ENCODE results near the gene GJD2. TPM values are rescaled to one million over a fixed set of nuclear protein-coding genes. Genes with fewer than 3 reads are reported as not detected.

GJD2 gene
- total and polyA plus RNA-seq, 2 of the 13 experiments (the other 11 are each of a cell fraction or from before 2014, with no cell fraction given) = not detected

GRCh38 chr15:34721802-34722438 is 32.9 kb downstream of the GJD2 start (continued):
- peak; percentile 14; the same call in 1 of the 2 replicates for TF ChIP-seq ZNF687 (CRISPR knock-in tag; IDR thresholded peaks at IDR 0.05)
- TF ChIP-seq IKZF5 (CRISPR knock-in tag; IDR thresholded peaks at IDR 0.05) = no peak
- TF ChIP-seq MIXL1 (CRISPR knock-in tag; IDR thresholded peaks at IDR 0.05) = no peak
- TF ChIP-seq ZNF414 (CRISPR knock-in tag; IDR thresholded peaks at IDR 0.05) = no peak
- TF ChIP-seq HMGXB4 (CRISPR knock-in tag; IDR thresholded peaks at IDR 0.05; ENCODE audit: borderline replicate concordance in 1 of 2, low read depth in 1 of 2) = no peak
